ENCODE data around the gene DENND4B.
"Not testable (repeated sequence)": the region's sequence is repeated elsewhere in the genome, so short reads cannot be mapped to it uniquely, and the experiment has no call there.

DENND4B gene

DNA sequence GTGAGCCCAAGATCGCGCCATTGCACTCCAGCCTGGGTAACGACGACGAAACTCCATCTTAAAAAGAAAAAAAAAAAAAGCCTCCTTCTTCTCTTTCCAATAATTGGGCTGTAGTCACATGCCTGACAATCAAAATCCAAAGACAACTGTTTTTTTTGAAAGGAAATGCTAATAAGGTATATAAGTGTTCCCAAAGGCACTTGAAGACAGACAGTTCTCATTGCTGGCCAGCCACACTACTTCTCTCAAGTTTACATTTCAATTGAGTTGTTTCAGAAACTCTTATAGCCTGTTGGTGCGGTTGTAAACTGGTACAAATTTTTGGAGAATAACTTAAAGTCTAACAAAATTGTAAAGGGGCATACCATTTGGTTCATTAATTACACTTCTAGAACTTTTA lies 47.0 kb downstream of the DENND4B start:
- TF ChIP-seq ELF4 (IDR thresholded peaks at IDR 0.05), result no peak
- no peak for TF ChIP-seq CTBP1 (IDR thresholded peaks at IDR 0.05; ENCODE audit: borderline replicate concordance)
- no peak for TF ChIP-seq FOXA1 (IDR thresholded peaks at IDR 0.05)
- TF ChIP-seq L3MBTL2 (conservative IDR thresholded peaks at IDR 0.05), result no peak
- TF ChIP-seq ZNF384 (IDR thresholded peaks at IDR 0.05), result no peak
- TF ChIP-seq TARDBP (IDR thresholded peaks at IDR 0.05), result no peak
- TF ChIP-seq HDGF (IDR thresholded peaks at IDR 0.05; ENCODE audit: borderline replicate concordance), result no peak
- no peak for TF ChIP-seq SP1 (IDR thresholded peaks at IDR 0.05)
- no peak for TF ChIP-seq ARNT (IDR thresholded peaks at IDR 0.05)
- no peak for TF ChIP-seq LEF1 (IDR thresholded peaks at IDR 0.05; ENCODE audit: borderline replicate concordance)
- no peak for TF ChIP-seq FOXM1 (IDR thresholded peaks at IDR 0.05; ENCODE audit: borderline replicate concordance)
- no peak for TF ChIP-seq FOXK2 (IDR thresholded peaks at IDR 0.05)
- TF ChIP-seq, protein P1, sequence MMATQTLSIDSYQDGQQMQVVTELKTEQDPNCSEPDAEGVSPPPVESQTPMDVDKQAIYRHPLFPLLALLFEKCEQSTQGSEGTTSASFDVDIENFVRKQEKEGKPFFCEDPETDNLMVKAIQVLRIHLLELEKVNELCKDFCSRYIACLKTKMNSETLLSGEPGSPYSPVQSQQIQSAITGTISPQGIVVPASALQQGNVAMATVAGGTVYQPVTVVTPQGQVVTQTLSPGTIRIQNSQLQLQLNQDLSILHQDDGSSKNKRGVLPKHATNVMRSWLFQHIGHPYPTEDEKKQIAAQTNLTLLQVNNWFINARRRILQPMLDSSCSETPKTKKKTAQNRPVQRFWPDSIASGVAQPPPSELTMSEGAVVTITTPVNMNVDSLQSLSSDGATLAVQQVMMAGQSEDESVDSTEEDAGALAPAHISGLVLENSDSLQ (IDR thresholded peaks at IDR 0.05), result no peak
- TF ChIP-seq NFRKB (IDR thresholded peaks at IDR 0.05), result no peak
- no peak for TF ChIP-seq SUZ12 (IDR thresholded peaks at IDR 0.05)
- no peak for TF ChIP-seq BHLHE40 (IDR thresholded peaks at IDR 0.05; ENCODE audit: borderline replicate concordance)
- ChIA-PET POLR2A (interaction anchor here (1.4 kb wide), 1 partner anchor 68 kb away, joined by 3 read pairs; the partner anchor contains the start of gene CREB3L4), CTCF (no interaction called here)
- DNase-seq (ENCODE audit: extremely low spot score), result no peak

DNA sequence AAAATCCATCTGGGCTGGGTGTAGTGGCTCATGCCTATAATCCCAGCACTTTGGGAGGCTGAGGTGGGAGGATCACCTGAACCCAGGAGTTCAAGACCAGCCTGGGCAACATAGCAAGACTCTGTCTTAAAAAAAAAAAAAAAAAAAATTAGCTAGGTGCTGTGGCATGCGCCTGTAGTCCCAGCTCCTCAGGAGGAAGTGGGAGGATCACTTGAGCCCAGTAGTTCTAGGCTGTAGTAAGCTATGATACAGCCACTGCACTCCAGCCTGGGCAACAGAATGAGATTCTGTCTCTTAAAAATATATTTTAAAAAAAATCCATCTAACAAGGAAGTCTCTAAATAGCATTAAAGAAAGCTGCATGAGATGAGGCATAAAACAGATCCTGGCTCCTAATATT lies 50.7 kb downstream of the DENND4B start:
- CTCF ChIA-PET, result interaction anchor here (0.6 to 0.7 kb wide), 2 partner anchors 17 to 188 kb away, joined by 4 to 11 read pairs; no protein-coding TSS in a partner anchor
- POLR2A ChIA-PET; DNase-seq (ENCODE audit: extremely low spot score): not testable (repeated sequence)

DNA sequence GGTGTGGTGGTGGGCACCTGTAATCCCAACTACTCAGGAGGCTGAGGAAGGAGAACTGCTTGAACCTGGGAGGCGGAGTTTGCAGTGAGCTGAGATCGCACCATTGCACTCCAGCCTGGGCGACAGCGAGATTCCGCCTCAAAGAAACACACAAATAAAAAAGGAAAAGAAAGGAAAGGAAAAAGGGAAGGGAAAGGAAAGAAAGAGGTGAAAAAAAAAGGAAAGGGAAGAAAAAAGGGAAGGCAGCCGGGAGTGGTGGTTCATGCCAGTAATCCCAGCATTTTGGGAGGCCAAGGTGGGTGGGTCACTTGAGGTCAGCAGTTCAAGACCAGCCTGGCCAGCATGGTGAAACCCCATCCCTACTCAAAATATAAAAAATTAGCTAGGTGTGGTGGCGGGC lies 55.5 kb downstream of the DENND4B start:
- POLR2A ChIA-PET, CTCF ChIA-PET: not testable (repeated sequence)

DNA sequence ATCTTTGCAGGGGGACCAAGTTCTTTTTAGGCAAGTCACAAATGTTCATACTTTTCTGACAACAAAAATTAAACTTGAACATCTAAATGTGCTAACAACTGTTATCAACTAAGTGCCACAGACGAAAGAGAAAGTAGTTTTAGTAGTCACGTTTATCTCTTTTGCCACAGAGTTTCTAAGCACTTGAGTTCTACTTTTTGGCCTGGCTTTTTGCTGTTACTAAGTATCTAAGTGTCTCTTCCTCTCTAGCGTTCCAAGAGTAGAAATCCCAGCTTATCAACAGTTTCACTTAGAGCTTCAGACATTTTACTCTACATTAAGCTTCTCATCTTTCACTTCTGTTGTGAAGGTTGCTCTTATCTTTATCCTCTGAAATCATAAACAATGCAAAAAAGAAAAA lies 58.0 kb downstream of the DENND4B start:
- ChIA-PET CTCF (no interaction called here), POLR2A (interaction anchor here (0.7 to 1.0 kb wide), 2 partner anchors 34 to 161 kb away, joined by 4 to 5 read pairs; partner anchors contain the start of genes GATAD2B and INTS3)
- no peak for DNase-seq (ENCODE audit: extremely low spot score)
- no peak for TF ChIP-seq ELF4 (IDR thresholded peaks at IDR 0.05)
- no peak for TF ChIP-seq FOXA1 (IDR thresholded peaks at IDR 0.05)
- TF ChIP-seq TARDBP (IDR thresholded peaks at IDR 0.05), result no peak
- TF ChIP-seq HDGF (IDR thresholded peaks at IDR 0.05; ENCODE audit: borderline replicate concordance), result no peak
- TF ChIP-seq SP1 (IDR thresholded peaks at IDR 0.05), result no peak
- TF ChIP-seq, protein P1 (IDR thresholded peaks at IDR 0.05), result no peak
- TF ChIP-seq FOXM1 (IDR thresholded peaks at IDR 0.05; ENCODE audit: borderline replicate concordance), result no peak
- no peak for TF ChIP-seq CTBP1 (IDR thresholded peaks at IDR 0.05; ENCODE audit: borderline replicate concordance)

More for the DNA sequence above, 55.5 kb downstream of the DENND4B start:
- DNase-seq (ENCODE audit: extremely low spot score), result not testable (repeated sequence)

DNA sequence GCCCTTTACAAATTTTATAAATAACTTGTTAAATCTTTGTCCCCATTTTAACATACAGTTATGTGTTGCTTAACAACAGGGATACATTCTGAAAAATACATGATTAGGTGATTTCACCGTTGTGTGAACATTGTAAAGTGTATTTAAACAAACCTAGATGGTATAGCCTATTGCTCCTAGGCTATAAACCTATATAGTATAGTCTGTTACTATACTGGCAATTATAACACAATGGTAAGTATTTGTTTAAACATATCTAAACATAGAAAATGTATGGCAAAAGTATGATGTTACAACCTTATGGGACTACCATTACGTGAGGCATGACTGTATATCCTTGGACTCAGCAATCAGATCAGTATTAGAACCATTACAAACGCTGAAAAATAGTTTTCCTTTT lies 60.4 kb downstream of the DENND4B start:
- ChIA-PET POLR2A (no interaction called here), CTCF (interaction anchor here (0.7 kb wide), 1 partner anchor 480 kb away, joined by 3 read pairs; no protein-coding TSS in a partner anchor)
- TF ChIP-seq SP1 (IDR thresholded peaks at IDR 0.05) (no peak), FOXA1 (IDR thresholded peaks at IDR 0.05) (no peak)
- no peak for DNase-seq (ENCODE audit: extremely low spot score)

DNA sequence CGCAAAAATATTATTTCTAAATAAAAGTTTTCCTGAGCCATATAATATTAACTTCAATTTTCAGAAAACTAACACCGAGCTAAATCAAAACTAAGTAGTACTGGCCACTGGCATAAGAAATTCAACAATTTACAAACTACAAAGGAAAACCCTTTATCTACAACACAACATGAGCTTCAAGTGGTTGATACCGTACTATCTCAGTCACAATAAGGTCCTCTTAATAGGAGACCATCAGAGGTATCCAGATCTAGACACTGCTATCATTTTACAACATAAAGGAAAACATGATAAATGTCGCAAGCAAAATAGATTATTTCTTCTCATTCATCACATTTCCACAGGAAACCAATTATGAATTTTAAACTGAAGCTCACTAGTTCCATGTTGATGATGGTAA lies 63.3 kb downstream of the DENND4B start:
- TF ChIP-seq TARDBP (IDR thresholded peaks at IDR 0.05), result no peak
- no peak for TF ChIP-seq BHLHE40 (IDR thresholded peaks at IDR 0.05; ENCODE audit: borderline replicate concordance)
- TF ChIP-seq LEF1 (IDR thresholded peaks at IDR 0.05; ENCODE audit: borderline replicate concordance), result no peak
- no peak for TF ChIP-seq HDGF (IDR thresholded peaks at IDR 0.05; ENCODE audit: borderline replicate concordance)
- TF ChIP-seq L3MBTL2 (conservative IDR thresholded peaks at IDR 0.05), result no peak
- no peak for TF ChIP-seq ELF4 (IDR thresholded peaks at IDR 0.05)
- TF ChIP-seq NFRKB (IDR thresholded peaks at IDR 0.05), result no peak
- TF ChIP-seq CTBP1 (IDR thresholded peaks at IDR 0.05; ENCODE audit: borderline replicate concordance), result no peak
- no peak for TF ChIP-seq ARNT (IDR thresholded peaks at IDR 0.05)
- TF ChIP-seq FOXA1 (IDR thresholded peaks at IDR 0.05), result no peak
- DNase-seq (ENCODE audit: extremely low spot score), result no peak
- CTCF ChIA-PET, result interaction anchor here (0.6 to 1.0 kb wide), 2 partner anchors 15 to 30 kb away, joined by 3 read pairs; no protein-coding TSS in a partner anchor
- POLR2A ChIA-PET, result interaction anchor here (1.4 to 3.4 kb wide), 2 partner anchors 39 to 84 kb away, joined by 7 to 25 read pairs; partner anchors contain the start of genes CREB3L4 and GATAD2B

DNA sequence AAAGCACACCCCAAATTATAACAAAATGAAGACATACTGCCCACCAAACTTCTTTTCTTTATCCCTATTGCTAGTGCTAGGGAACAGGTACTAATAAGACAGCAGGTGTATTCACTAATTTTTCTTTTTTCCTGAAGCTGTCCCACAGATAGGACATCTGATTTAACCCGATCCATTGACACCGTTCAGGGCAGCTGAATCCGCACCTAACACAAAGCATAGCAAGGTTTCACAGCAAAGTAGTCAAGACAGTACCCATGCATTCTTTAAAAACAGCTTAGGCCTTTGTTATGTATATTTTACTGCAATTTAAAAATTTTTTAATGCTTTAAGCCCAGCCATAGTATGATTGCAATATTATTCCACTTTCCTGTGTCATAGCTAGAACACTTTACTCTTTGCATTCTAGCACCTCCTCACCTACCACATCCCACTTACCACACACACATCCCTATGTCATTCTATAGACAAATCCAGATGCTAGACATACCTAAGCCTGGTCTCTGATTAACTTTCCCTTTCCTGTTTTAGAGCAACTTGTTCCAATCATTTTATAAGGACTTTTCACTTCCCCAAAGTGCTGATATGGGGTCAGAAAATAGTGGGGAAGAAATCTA lies 64.1 kb downstream of the DENND4B start:
- CTCF ChIA-PET, result interaction anchor here (0.6 to 1.0 kb wide), 3 partner anchors 21 to 64 kb away, joined by 3 to 4 read pairs (median 3); partner anchors contain the start of gene DENND4B
- POLR2A ChIA-PET, result interaction anchor here (1.4 to 3.4 kb wide), 5 partner anchors 40 to 108 kb away, joined by 5 to 25 read pairs (median 7); partner anchors contain the start of genes CREB3L4, GATAD2B, JTB and RPS27
- TF ChIP-seq BHLHE40 (IDR thresholded peaks at IDR 0.05; ENCODE audit: borderline replicate concordance) (no peak), SP1 (IDR thresholded peaks at IDR 0.05) (no peak)
- no peak for DNase-seq (ENCODE audit: extremely low spot score)
